MG63 (cell line): ENCODE measurements around the gene CAMK1G. TPM values are rescaled to one million over a fixed set of nuclear protein-coding genes. Genes with fewer than 3 reads are reported as not detected.

Source experiments
- DNase-seq: peaks from one replicate; pipeline ENCODE4 v3.0.0-alpha.2; 2020
- H3K27me3 ChIP-seq: fragments of 250-450 bp; sonication (Bioruptor Pico); 2 replicates; pipeline ENCODE4 v1.5.1; 2020; ENCODE audit warnings: mild to moderate bottlenecking, moderate library complexity
- H3K36me3 ChIP-seq: fragments of 250-450 bp; sonication (Bioruptor Pico); 2 replicates; pipeline ENCODE4 v1.5.1; 2020; ENCODE audit warnings: mild to moderate bottlenecking, moderate library complexity
- H3K4me3 ChIP-seq: fragments of 250-450 bp; sonication (Bioruptor Pico); 2 replicates; pipeline ENCODE4 v1.5.1; 2020; ENCODE audit warnings: mild to moderate bottlenecking, moderate library complexity
- H3K9me3 ChIP-seq: fragments of 250-450 bp; sonication (Bioruptor Pico); 2 replicates; pipeline ENCODE4 v1.5.1; 2020; ENCODE audit warnings: mild to moderate bottlenecking, moderate library complexity
- total RNA-seq: library from RNA; depleted of rRNA; stranded (reverse); fragments of >200 nt; shearing (Covaris generic); gene quantifications from 2 replicates; pipeline ENCODE4 v1.2.3, GENCODE V29; 2014; ENCODE audit warnings: low replicate concordance

The CAMK1G gene
- total RNA-seq, 1 experiment from 2014 or later = not detected

DNA sequence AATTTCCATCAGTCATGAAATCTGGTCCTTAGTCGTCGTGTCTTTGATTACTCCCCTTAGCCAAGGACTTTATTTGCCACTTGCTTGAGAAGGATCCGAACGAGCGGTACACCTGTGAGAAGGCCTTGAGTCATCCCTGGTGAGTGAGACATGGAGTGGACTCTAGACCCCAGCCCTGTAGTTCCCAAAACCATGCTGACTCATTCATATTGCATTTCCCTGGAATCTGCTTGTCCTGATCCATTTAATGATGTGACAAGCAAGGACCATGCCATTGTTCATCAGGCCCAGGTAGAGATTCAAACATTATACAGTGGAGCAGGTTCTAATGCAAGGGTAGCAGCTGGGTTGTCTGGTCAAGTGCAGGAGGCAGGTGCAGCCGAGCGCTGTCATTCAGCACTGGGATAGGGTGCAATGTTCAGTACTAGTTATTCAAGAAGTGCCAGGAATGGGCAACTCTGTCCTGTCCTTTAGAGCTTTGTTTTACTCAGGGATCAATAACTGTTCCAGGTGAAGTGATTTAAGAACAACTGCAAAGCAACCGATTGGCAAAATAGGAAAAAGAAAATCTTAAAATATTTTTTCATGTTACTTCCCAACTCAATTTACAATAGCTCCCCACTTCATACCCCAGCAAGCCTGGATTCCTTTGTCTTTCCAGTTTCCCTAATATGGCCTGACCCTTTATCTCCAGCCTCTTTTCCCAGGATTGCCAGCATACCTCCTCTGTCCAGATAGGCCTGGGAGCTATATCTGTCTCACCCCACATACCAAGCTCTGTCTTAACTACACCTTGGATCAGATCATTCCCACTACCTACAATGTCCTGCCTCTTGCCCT lies 26.5 kb downstream of the CAMK1G start:
- Histone ChIP-seq H3K36me3 (no peaks in the 10 kb centered on the region), H3K9me3 (no peaks in the 10 kb centered on the region), H3K27me3 (no peaks in the 10 kb centered on the region), H3K4me3 (no peak overlapping the region)
- DNase-seq = no peak

GRCh38 chr1:209610631-209610905 lies 27.1 kb downstream of the CAMK1G start:
- Histone ChIP-seq H3K4me3 (no peak overlapping the region), H3K36me3 (no peaks in the 10 kb centered on the region), H3K9me3 (no peaks in the 10 kb centered on the region), H3K27me3 (no peaks in the 10 kb centered on the region)
- DNase-seq = no peak

GRCh38 chr1:209611771-209612570 lies 28.5 kb downstream of the CAMK1G start:
- no peak overlapping the region for H3K4me3 ChIP-seq
- no peak for DNase-seq
- H3K36me3 ChIP-seq = no peaks in the 10 kb centered on the region
- no peaks in the 10 kb centered on the region for H3K9me3 ChIP-seq
- no peaks in the 10 kb centered on the region for H3K27me3 ChIP-seq

- no peaks in the 10 kb centered on the region for H3K36me3 ChIP-seq
- H3K4me3 ChIP-seq = no peak overlapping the region
- no peaks in the 10 kb centered on the region for H3K9me3 ChIP-seq
- no peak for DNase-seq
- no peaks in the 10 kb centered on the region for H3K27me3 ChIP-seq
Measured at GRCh38 chr1:209612646-209613399, 29.3 kb downstream of the CAMK1G start.

DNA sequence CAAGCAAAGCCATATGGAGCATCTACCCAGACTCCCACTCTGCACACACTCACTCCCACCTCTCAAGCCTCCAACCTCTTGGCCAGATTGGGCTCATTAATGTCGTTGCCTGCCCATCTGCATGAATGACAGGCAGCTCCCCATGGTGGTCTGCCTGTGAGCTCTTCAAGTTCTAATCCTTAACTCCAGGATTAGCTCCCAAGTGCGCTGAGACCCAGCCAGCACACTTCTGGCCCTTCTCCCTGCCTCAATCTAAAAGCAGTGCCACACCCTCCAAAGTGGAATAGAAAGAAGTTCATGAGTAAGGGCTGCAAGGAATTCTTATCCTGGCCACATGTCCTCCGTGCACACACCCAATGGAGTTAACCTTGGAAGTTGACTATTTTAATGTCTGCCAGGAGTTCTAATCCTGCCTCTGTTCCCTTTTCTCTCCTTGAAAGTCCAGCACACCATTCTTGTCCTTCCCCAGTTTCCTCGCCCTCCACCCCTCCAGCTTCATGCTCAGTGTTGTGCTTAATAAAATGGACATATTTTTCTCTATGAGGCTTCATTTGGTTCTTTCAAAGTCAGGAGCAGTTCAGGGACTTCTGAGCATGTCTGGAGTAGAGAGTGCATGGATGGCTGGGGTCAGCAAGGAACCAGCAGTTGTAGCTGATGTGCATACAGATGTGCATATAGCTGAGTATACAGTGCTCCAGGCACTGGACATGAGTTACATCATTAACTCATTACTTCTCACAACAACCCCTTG lies 30.1 kb downstream of the CAMK1G start:
- no peaks in the 10 kb centered on the region for H3K9me3 ChIP-seq
- DNase-seq = no peak
- H3K4me3 ChIP-seq = no peak overlapping the region
- no peaks in the 10 kb centered on the region for H3K36me3 ChIP-seq
- H3K27me3 ChIP-seq = no peaks in the 10 kb centered on the region

DNA sequence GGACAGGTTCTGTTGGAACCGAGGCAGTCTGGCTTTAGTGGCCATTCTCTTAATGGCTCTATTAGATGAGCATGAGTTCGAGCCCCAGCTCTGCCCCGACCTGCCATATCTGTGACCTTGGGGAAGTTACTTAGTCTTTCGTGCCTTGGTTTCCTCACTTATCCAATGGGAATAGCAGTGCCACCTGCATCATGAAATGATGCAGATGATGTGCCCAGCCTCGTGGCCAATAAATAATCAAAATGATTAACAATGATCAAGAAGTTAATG lies 30.6 kb downstream of the CAMK1G start:
- no peaks in the 10 kb centered on the region for H3K27me3 ChIP-seq
- H3K9me3 ChIP-seq = no peaks in the 10 kb centered on the region
- H3K36me3 ChIP-seq = no peaks in the 10 kb centered on the region
- H3K4me3 ChIP-seq = no peak overlapping the region
- DNase-seq = no peak

DNA sequence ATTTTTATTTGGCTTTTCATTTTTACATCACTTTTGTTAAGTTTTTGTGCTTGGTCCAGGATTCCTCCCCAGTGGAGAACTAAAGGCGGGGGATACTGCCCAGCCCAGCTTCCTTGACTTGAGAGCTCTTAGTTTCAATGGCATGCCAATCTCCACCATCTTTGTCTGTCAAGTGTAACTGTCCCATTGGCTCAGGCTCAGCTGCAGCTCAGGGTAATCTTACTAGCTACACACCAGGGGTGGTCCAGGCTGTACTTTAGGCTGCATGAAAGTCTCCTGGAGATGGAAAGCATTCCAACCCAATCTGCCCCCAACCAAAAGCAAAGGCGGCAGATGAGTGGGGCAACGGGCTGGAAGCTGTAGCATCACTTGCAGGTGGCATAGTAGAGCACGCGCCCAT lies 31.4 kb downstream of the CAMK1G start:
- Histone ChIP-seq H3K36me3 (no peaks in the 10 kb centered on the region), H3K27me3 (no peaks in the 10 kb centered on the region), H3K4me3 (no peak overlapping the region), H3K9me3 (no peaks in the 10 kb centered on the region)
- DNase-seq = no peak

- no peak for DNase-seq
- Histone ChIP-seq H3K36me3 (no peaks in the 10 kb centered on the region), H3K4me3 (no peak overlapping the region), H3K27me3 (no peaks in the 10 kb centered on the region), H3K9me3 (no peaks in the 10 kb centered on the region)
Measured at GRCh38 chr1:209616366-209617046, 33.0 kb downstream of the CAMK1G start.

GRCh38 chr1:209617047-209617673 lies 33.6 kb downstream of the CAMK1G start:
- no peak for DNase-seq
- Histone ChIP-seq H3K27me3 (no peaks in the 10 kb centered on the region), H3K9me3 (no peaks in the 10 kb centered on the region), H3K36me3 (no peaks in the 10 kb centered on the region), H3K4me3 (no peak overlapping the region)

DNA sequence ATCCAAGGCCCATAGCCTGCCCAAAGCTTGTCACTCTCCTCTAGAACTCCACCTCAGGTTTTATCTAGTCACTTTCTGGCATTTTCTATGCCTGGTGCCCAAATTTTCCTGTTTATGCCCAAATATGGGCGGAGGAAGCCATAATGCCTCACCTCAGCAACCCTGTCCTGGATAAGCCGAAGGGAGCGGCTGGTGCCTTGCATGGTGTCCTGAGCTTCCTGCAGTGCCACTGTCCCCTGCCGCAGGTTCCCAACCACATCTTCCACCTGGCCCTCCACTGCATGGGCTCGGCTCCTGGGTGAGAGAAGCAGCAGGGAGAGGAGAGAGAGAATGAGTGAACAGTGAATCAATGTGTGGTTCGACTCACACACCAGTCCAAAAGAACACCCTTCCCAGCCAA lies 34.2 kb downstream of the CAMK1G start:
- Histone ChIP-seq H3K36me3 (no peaks in the 10 kb centered on the region), H3K4me3 (no peak overlapping the region), H3K9me3 (no peaks in the 10 kb centered on the region), H3K27me3 (no peaks in the 10 kb centered on the region)
- no peak for DNase-seq

GRCh38 chr1:209618291-209618690 lies 34.8 kb downstream of the CAMK1G start:
- H3K36me3 ChIP-seq = no peaks in the 10 kb centered on the region
- H3K9me3 ChIP-seq = no peaks in the 10 kb centered on the region
- H3K27me3 ChIP-seq = no peaks in the 10 kb centered on the region
- no peak overlapping the region for H3K4me3 ChIP-seq
- no peak for DNase-seq

DNA sequence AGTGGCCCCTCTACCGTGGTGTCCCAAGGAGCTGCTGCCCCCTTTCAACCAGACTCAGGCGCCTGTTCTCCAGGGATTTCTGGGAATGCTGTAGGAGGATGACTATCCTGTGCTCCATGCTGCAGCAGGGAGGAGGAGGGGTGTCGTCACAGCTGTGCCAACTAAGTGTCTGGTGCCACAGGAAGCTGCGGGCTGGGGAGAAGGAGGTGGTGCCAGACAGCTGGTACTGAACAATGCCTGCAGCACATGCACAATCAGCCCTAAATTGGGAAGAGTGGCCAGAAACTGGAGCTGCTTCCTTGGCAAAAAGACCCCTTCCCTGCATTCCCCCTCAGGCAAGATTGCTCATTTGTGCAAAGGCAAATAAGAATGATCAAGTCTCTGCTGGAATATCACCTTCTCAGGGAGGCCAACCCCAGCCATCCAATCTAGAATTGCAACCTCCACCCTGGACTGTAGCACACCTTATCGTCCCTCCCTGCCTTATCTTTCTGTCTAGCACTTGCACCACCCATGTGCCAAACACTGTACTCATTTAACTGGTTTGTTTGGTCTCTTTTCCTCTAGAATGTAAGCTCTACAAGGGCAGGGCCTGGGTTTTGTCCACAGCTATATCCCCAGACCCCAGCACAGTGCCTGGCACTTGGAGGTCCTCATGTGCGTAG lies 35.4 kb downstream of the CAMK1G start:
- H3K4me3 ChIP-seq = no peak overlapping the region
- no peaks in the 10 kb centered on the region for H3K36me3 ChIP-seq
- peak; percentile 80 for DNase-seq
- no peaks in the 10 kb centered on the region for H3K27me3 ChIP-seq
- H3K9me3 ChIP-seq = no peaks in the 10 kb centered on the region

DNA sequence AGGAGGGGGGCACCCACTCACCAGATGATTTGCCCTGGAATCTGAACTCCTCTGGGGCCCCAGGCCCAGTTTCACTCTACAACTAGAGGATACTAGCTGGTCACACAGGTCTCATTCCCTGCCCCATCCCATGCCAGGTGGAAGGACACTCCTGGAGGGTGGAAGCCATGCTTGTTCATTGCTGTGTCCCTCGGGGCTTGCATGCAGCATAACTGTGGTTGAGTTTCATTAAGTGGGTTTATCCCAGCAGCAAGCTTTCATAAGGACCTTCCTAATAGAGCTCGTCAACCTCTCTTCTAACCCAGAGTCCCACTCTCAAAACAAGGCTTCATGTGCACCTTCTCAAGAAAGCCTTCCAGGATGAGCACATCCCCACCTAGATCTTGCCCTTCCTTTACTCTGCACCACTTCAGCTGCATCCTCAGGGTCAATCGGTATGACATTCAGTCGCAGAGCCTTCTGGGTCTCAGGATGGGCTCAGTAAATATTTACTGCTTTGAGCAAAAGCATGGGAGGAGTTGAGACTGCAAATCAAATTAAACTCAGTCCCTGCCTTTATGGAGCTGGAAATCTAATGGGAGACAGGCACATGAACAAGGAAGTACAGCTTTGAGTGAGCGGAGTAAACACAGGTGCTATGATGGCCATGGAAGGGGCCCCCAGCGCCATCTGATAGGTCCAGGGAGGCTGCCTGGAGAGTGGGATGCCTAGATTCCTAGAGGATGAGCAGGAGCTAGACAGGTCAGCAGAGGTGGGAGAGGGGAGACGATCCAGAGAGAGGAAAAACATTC lies 36.4 kb downstream of the CAMK1G start:
- Histone ChIP-seq H3K4me3 (no peak overlapping the region), H3K27me3 (no peaks in the 10 kb centered on the region), H3K9me3 (no peaks in the 10 kb centered on the region), H3K36me3 (no peaks in the 10 kb centered on the region)
- no peak for DNase-seq

DNA sequence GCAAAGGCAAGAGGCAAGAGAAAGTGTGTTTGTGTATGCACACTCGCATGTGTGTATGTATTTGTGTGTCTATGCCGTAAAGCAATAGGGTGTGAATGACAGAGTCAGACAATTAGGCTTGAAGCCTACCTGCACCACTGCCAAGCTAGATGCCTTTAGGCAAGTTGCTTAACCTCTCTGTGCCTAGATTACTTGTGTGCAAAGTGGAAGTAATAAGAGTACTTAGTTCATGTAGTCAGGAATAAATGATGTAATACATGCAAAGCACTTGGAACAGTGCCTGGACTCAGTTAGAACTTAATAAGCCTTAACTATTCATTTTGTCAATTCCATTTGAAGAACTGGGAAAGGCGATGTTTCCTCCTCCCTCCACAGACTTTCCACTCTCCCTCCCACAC lies 37.0 kb downstream of the CAMK1G start:
- H3K9me3 ChIP-seq = no peaks in the 10 kb centered on the region
- no peaks in the 10 kb centered on the region for H3K36me3 ChIP-seq
- no peak overlapping the region for H3K4me3 ChIP-seq
- H3K27me3 ChIP-seq = no peaks in the 10 kb centered on the region
- DNase-seq = no peak

DNA sequence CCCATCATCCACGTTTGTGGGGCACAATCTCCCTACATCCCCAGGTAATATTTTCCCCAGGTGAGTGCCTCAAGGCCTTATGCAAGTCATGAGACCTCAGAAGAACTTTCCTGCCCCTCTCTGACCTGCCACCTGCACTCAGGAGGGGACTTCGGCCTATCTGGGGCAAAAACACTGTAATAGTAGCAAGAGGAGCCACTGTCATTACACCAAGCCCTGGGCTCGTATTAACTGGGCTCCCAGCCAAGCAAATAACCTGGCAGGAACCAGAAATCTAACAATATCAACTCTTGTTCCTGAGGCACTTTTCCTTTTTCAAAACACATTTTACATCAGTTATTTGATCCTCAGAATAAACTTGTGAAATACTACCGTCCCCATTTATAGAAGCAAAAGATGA lies 37.8 kb downstream of the CAMK1G start:
- no peak overlapping the region for H3K4me3 ChIP-seq
- DNase-seq = no peak
- H3K27me3 ChIP-seq = no peaks in the 10 kb centered on the region
- H3K36me3 ChIP-seq = no peaks in the 10 kb centered on the region
- no peaks in the 10 kb centered on the region for H3K9me3 ChIP-seq
